GM21576 (cell line): ENCODE data around the gene DAAM2.

Experiments
- ATAC-seq: cut with Tn5 transposase; IDR thresholded peaks from one replicate; pipeline ENCODE4 v1.9.1; 2021; ENCODE audit warnings: mild to moderate bottlenecking, moderate library complexity; ENCODE audit not compliant: unreplicated experiment

The DAAM2 gene

GRCh38 chr6:39904946-39905639, 112.9 kb downstream of the DAAM2 start:
- ATAC-seq = no peak

DNA sequence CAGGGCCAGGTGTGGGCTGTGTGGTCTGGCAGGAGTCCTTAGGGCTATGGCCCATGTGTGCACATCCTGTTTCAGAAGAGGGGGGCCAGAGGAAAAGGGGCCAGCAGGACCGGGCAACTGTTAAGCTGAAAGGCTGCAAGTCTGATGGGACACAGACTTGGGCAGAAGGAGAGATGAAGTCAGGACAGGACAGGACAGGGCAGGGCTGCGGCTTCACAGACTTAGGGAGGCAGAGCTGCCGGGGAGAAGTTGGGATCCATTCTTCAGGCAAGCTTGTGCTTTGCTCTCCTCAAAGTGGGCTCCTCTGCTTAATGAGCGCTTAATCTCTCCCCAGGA, 113.4 kb downstream of the DAAM2 start:
- ATAC-seq = no peak

- no peak for ATAC-seq
These were observed 114.2 kb downstream of the DAAM2 start for GRCh38 chr6:39906318-39906761.

DNA sequence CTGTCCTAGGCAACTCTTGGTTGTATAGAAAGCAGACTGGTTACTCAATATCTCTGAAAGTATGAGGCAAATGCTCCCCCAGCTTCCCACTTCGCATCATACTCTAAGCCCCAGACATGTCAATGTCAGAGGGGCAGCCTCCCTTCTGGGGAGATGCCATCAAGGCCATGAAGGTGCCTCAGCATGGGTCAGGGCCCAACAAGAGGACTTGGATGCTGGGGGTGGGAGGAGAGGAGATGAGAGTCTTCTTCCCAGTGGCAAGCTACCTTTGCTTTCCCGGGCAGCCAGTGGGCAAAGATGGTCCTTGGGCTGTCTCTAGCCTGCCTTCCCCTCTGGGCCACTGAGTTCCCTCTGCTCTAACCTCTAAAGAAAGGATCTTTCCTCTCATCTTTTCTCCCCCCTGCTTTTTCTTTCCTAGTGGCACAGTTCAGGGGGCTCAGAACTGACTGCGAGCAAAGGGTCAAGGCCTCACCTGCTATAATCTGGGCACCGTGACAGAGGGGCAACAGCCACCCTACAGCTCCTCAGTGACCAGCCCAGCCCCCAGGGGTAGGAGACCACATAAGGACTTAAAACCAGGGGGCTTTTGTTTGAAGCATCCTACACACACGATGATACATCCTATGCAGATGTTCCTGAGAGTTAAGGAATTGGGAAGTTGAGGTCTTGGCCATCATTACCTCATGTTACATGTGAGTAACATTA, 115.8 kb downstream of the DAAM2 start:
- ATAC-seq = no peak

GRCh38 chr6:39908838-39909583, 116.8 kb downstream of the DAAM2 start:
- no peak for ATAC-seq

GRCh38 chr6:39909701-39910100, 117.5 kb downstream of the DAAM2 start:
- ATAC-seq = no peak

GRCh38 chr6:39910164-39910563, 118.0 kb downstream of the DAAM2 start:
- ATAC-seq = no peak

DNA sequence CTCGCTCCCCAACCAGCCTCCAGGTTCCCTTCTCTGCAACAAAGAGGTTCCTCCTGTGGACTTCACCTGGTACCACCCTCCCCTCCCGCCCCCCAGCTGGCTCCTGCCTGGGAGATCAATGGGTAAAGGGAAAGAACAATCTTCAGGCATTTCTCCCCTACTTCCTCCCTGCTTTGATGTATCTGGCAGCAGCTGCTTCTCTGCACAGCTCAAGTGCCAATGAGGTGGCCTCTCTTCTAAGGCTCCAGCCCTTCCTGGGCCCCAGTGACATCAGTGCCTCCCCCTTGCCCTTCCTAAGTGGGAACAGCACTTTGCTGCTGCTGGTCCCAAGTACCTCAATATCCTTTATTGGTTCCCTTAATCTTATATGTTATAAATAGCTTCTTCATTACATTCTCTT, 118.6 kb downstream of the DAAM2 start:
- ATAC-seq = no peak

DNA sequence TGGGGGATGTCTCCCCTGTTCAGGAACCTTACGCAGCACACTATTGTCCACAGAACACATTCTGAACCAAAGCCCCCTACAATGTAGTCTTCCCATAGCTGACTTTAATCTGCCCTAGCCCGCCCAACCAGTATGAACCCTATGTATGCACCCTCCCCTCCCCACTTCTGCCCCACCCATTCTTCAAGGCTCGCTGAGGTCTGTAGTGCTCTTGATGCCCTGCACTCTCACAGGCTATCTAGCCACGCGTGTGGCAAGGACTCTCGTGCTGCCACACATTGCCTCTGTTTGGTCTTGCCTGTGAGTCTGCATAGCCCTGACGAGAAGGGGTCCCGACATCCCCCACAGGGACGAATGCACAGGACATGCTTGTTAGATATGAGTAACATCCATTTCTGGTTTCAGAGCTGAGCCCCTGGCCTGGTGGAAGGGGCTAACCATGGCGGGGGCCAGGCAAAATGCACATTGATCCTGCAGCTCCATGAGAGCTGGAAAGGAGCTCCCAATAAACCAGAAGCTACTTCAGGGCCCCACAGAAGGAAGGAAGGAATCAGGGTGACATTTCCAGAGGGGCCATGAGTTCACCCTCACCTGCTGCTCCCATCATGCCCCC, 119.4 kb downstream of the DAAM2 start:
- ATAC-seq = no peak

- ATAC-seq = no peak
These were observed 120.3 kb downstream of the DAAM2 start for GRCh38 chr6:39912446-39912845.

DNA sequence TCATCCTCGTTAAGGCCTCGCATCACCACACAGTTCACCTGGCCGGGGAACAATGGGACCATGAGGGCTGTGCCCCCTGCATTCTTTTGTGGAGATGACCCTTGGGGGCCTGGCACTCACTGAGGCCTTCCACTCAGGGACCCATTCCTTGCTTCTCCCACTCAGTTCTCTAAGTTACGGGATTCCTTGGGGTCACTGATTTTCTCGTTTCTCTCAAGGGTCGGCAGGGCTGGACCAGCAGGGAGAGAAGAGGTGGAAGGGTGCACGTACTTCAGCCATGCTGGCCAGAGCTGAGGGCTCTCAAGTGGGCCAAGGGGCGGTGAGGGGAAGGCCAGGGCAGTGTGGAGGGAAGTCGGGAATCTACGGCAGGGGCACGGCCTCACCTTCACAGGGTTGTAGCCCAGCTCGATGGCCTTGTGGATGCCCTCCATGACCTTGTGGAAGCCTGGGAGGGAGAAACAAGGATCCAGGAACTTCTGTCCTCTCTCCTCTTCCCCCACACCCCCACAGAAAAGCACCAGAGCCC, 121.3 kb downstream of the DAAM2 start:
- ATAC-seq = no peak

GRCh38 chr6:39914239-39914638, 122.1 kb downstream of the DAAM2 start:
- no peak for ATAC-seq

- no peak for ATAC-seq
These were observed 123.7 kb downstream of the DAAM2 start for GRCh38 chr6:39915866-39916265.

DNA sequence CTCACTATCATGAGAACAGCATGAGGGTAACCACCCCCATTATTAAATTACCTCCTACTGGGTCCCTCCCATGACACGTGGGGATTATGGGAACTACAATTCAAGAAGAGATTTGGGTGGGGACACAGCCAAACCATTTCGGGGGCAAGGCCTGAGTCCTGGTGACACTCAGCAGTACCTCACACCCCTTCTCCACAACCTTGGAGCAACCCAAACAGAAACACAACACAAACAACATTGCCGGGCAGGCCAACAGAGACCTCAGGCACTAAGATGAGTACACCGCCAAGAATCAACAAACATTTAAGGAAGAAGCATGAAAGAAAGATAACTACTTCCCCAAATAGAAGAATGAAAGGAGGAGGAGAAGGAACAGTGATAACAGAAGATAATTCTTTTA, 125.2 kb downstream of the DAAM2 start:
- ATAC-seq = no peak

- no peak for ATAC-seq
These were observed 125.8 kb downstream of the DAAM2 start for GRCh38 chr6:39917981-39918380.

- no peak for ATAC-seq
These were observed 126.7 kb downstream of the DAAM2 start for GRCh38 chr6:39918831-39919230.

GRCh38 chr6:39920157-39920556, 128.0 kb downstream of the DAAM2 start:
- no peak for ATAC-seq

GRCh38 chr6:39922821-39923220, 130.6 kb downstream of the DAAM2 start:
- ATAC-seq = no peak

- ATAC-seq = no peak
These were observed 131.2 kb downstream of the DAAM2 start for GRCh38 chr6:39923394-39923793.

DNA sequence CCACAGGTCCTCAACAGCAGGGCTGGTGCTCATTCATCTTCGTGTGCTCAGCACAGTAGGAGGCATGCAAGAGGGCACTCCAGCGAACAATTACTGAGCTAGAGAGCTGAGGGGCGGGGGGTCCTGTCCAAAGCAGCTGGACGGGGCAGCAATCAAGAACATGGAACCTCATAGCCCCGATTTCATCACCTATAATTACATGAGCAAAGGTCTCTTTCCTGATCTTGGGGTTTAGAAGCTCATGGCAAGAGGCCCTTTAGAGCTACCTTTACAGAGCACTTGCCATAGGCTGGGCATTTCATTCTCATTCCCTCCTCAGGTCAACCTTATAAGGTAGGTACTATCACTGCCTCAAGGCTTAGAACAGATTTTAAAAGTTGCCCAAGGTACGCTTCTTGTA, 131.7 kb downstream of the DAAM2 start:
- no peak for ATAC-seq

DNA sequence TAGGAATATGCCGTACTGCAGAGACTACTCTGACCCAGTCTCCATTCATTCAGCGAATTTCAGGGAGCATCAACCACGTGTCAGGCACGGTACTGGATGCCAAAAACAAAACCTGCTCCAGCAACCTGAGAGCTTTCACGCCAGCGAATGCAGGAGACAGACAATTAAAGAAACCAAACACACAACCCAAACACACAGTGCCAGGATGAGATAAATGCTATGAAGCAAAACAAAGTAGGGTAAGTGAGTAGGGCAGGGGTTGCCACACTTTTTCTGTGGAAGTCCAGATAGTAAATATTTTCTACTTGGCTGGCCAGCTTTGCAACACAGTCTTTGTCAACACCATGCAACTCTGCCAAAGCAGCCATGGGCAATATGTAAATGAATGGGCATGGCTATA, 132.1 kb downstream of the DAAM2 start:
- no peak for ATAC-seq
